ENCODE data around the gene VN1R5.
"Not testable (repeated sequence)": the region's sequence is repeated elsewhere in the genome, so short reads cannot be mapped to it uniquely, and the experiment has no call there.

VN1R5 gene

GRCh38 chr1:247255772-247256171 is at the start of gene VN1R5:
Gene VN1R5, plus strand, starts transcription at chr1:247256072.
- DNase-seq, result not testable (repeated sequence)

DNA sequence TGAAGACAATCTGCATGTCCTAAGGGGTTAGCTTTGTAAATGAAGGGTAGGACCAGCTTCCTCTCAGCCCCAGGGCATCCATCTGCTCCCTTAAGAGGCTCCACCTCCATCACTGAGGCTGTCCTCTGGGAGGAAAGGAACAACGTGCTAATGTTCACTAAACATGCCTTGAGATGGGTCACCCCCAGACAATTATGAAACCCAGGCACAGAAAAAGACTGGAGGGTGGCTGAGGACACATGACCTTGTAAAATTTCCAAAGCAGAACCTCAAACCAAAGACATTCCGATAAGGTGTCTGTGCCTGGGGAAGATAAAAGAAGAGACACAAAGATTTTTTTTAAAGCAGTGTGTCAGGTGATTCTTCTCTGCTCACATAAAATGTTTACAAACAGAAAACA is 46.5 kb upstream of the VN1R5 start:
- no peak for DNase-seq

- peak; percentile 31 to 54 for DNase-seq
These were observed 45.9 kb upstream of the VN1R5 start for GRCh38 chr1:247210062-247210375.

DNA sequence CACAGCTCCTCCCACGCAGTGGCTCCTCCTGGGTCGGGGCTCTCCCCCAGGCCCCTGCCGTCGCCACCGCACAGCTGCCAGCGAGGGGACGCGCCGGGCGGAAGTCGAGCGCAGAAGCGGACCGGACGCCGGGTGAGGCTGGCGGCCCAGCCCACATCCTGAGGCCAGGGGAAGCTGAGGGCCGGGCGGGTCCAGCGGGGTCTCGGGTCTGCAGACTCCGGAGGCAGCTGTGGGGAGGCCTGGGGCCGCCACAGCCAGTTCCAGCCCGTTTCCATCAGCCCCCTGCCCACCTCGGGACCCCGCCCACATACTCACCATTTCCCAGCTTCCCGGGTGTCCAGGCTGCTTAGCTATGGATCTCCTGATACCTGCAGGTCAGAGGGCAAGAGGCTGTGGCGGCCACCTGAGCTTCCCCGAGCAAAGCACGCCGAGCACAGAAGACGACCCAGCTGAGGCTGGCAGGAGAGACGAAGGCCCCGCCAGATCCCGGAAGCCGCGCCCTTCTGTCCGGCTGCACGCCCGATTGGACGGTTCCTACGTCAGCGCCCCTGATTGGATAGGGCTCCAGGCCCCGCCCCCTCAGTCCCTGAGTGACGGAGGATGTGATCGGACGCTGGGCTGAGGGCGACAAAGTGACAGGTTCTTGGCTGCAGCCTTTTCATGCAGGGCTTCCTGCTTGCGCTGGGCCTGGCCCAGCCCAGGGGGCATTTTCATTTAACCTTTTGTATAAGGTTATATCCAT is 45.3 kb upstream of the VN1R5 start:
- peak; percentile 93 to 94 for DNase-seq

DNA sequence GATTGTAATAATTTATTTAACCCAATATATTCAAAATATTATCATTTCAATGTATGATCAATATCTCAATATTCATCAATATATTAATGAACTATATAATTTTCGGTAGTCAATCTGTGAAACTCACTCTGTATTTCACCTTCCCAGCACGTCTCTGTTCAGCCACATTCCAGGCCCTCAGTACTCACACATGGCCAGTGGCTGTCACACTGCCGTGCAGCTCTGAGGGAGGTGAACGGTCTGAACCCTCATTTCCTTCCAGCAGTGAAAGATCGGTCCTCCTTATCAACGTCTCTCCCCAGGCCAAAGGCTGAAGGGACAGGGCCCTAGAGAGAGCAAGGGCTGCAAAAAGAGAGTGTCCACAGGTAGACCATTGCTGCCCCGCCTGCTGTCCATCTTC is 44.5 kb upstream of the VN1R5 start:
- DNase-seq, result no peak

GRCh38 chr1:247212012-247212411 is 43.9 kb upstream of the VN1R5 start:
- DNase-seq, result no peak

DNA sequence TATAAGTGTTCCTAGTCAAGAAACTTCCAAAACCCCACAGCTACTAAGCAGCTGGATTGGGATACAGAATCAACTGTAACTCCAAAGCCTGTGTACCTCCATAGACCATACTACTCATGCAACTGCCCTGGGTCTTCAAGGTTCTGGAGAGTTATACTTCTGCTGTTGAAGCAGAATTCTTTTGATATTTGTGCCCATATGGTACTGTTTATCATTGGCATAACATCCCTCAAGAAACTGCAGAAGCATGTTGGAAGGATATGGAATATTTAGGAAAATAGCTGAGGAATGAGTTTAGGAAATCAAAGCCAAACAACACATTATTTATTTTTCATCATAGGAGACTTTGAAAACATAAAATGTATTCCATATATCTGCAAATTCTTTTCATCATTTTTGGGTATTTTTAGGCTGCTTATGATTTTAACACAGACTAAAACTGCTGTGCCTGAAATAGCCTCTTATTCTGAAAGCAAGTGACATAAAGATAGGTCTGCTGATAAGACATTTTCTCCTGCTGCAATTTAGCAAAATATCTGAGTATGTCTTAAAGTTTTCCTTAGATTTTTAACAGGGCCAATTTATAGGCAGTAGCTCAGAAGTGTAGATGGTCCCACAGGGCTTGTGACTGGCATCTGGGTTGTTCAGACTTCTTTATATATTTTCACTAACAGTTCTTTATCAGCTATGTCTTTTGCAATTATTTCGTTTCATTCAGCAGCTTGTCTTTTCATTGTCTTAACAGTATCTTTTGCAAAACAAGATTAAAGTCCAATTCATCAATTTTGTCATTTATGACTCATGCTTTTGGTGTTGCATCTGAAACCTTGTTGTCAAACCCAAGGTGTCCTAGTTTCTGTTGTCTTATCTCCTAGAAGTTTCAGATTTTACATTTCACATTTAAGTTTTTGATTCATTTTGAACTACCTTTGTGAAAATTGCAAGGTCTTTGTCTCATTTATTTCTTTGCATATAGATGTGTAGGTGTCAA is 43.0 kb upstream of the VN1R5 start:
- no peak for DNase-seq

GRCh38 chr1:247216261-247216660 is 39.6 kb upstream of the VN1R5 start:
- DNase-seq, result no peak

- DNase-seq, result no peak
These were observed 37.7 kb upstream of the VN1R5 start for GRCh38 chr1:247218121-247218651.

GRCh38 chr1:247220280-247220679 is 35.6 kb upstream of the VN1R5 start:
- DNase-seq, result not testable (repeated sequence)

- no peak for DNase-seq
These were observed 33.0 kb upstream of the VN1R5 start for GRCh38 chr1:247222840-247223239.

GRCh38 chr1:247224822-247225221 is 31.1 kb upstream of the VN1R5 start:
- DNase-seq, result no peak

DNA sequence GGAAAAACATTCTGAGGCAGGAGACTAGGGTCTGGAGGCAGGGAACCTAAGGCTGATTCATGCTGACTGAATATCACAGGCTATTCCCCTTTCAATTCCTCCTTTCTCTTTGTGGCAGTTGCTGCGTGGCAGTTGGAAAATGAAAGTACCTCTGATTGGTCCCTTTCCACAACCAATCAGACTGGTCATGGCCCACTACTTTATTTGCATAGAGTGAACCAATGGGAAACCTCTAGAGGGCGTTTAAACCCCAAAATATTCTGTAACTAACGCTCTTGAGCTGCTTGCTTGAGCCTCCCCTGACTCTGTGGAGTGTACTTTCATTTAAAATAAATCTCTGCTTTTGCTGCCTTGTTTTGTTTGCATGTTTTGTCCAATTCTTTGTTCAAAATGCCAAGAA is 27.7 kb upstream of the VN1R5 start:
- no peak for DNase-seq

DNA sequence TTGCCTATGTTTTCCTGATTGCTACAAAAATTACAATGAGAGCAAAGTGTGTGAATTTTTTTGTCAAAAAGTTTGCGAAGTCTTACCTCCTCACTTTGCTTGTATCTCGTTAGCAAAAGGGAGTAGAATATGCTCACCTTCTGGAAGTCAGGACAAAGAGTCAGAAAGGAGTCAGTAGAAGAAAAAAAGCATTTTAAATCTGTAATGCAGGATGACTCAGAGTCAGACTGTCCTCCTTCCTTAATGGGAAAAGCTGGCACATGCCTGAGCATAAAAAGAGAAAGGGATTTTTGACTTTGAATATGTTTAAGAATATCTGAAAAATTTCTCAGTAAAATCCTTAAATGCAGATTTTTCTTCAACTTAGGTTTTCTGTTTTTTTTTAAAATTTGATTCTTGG is 14.2 kb upstream of the VN1R5 start:
- DNase-seq, result no peak

- no peak for DNase-seq
These were observed 12.2 kb upstream of the VN1R5 start for GRCh38 chr1:247243524-247244137.

DNA sequence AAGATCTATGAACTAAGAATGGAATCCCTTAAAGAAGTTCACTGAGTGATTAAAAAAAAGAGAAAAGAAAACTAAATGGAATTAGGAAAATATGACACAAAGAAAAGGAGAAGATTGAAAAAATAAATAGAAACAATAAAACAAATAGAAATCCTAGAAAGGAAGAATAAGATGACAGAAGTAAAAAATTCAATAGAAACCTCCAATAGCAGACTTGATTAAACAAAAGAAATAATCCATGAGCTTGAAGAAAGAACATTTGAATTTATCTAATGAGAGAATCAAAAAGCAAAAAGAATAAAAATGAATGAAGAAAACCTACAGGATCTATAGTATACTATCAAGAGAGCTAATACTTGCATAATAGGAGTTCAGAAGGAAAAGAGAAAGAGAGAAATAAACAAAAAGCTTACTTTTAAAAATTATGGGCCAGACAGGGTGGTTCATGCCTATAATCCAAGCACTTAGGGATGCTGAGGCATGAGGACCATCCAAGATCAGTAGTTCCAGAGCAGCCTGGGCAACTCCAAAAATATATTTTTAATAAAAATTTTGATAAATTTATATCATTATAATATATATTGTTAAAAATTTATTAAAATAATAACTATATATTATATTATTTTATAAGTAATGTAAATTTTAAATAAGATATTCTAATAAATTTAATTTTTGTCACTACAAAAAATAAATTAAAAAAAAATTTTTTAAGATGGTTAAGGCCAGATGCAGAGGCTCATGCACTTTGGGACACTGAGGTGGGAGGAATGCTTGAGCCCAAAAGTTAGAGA is 9.4 kb upstream of the VN1R5 start:
- DNase-seq, result no peak

GRCh38 chr1:247247568-247247967 is 8.3 kb upstream of the VN1R5 start:
- DNase-seq, result no peak

GRCh38 chr1:247266053-247266452 is 10.2 kb downstream of the VN1R5 start:
- no peak for DNase-seq

DNA sequence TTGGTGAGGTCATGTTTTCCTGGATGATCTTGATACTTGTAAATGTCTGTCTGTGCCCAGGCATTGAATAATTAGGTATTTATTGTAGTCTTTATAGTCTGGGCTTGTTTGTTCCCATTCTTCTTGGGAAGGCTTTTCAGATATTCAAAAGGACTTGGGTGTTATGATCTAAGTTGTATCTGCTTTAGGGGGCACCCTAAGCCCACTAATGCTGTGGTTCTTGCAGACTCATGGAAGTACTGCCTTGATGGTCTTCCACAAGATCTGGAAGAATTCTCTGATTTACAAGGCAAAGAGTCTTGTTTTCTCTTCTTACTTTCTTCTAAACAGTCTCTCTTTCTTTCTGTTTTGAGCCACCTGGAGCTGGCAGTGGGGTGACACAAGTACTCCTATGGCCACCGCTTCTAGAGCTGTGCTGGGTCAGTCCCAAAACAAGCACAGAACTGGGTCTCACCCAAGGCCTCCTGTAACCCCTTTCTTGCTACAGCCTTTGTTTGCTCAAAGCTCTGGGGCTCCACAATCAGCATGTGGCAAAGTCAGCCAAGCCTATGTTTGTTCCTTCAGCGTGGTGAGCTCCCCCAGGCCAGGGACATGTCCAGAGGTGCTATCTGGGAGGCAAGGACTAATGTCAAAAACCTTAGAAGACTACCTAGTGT is 12.6 kb downstream of the VN1R5 start:
- no peak for DNase-seq

- no peak for DNase-seq
These were observed 13.3 kb downstream of the VN1R5 start for GRCh38 chr1:247269133-247269532.

DNA sequence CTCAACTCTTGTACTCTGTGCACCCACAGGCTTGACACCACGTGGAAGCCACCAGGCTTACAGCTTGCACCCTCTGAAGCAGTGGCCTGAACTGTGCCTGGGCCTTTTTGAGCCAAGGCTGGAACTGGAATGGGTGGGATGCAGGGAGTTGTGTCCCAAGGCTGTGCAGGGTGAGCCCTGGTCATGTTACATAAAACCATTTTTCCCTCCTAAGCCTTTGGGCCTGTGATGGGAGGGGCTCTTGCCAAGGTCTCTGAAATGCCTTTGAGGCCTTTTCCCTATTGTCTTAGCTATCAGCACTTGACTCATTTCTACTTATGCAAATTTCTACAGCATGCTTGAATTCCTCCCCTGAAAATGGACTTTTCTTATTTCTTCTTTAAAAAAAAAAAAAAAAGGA is 14.1 kb downstream of the VN1R5 start:
- DNase-seq, result no peak

DNA sequence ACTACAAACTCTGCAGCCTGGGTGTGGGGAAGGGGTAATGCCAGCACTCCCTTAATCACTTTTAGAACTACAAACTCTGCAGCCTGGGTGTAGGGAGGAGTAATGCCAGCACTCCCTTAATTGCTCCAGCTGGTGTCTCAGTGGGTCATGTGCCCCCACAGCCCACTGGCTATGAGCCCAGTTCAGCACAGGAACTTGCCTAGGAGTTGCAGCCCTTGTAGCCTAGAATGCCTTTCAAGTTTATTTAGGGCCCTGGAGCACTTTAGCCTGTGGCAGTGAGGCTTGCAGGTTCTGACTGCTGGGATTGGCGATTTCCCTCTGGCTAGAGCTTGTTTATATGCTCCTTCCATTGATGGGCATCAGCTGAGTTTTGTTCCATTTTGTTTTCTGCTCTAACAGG is 17.1 kb downstream of the VN1R5 start:
- DNase-seq, result no peak

All from AML-193 (cell line).